Nephron (organoid): Measurements from ENCODE around the gene VIT.

ENCODE experiments used
- H3K27ac Mint-ChIP-seq, 3 experiments: 2 replicates each; pipeline ENCODE4 v1.8.0; 2020; ENCODE audit warnings: mixed read lengths in 3 of 3, mild to moderate bottlenecking in 2 of 3, moderate library complexity in 1 of 3
- H3K27me3 Mint-ChIP-seq: 2 replicates; pipeline ENCODE4 v1.8.0; 2021; ENCODE audit warnings: low read depth, mild to moderate bottlenecking, moderate library complexity, mixed read lengths
- H3K36me3 Mint-ChIP-seq: 2 replicates; pipeline ENCODE4 v1.8.0; 2020; ENCODE audit warnings: low read depth, mixed read lengths
- H3K4me1 Mint-ChIP-seq: 2 replicates; pipeline ENCODE4 v1.8.0; 2020; ENCODE audit warnings: mixed read lengths
- H3K4me3 Mint-ChIP-seq, 3 experiments: 2 replicates each; pipeline ENCODE4 v1.8.0; 2020; ENCODE audit warnings: mild to moderate bottlenecking in 3 of 3, mixed read lengths in 3 of 3, moderate library complexity in 2 of 3
- H3K9me3 Mint-ChIP-seq: 2 replicates; pipeline ENCODE4 v1.8.0; 2020; ENCODE audit warnings: mixed read lengths
- CTCF ChIP-seq, 3 experiments: fragments of 200-600 bp; sonication (generic); IDR thresholded peaks; one replicate each; pipeline ENCODE4 v1.5.0; 2021; ENCODE audit warnings: antibody characterized with exemption in 3 of 3; ENCODE audit not compliant: unreplicated experiment in 3 of 3

The VIT gene

GRCh38 chr2:36750101-36750500 lies 53.6 kb downstream of the VIT start:
- H3K9me3 Mint-ChIP-seq: no peaks in the 10 kb centered on the region
- H3K27me3 Mint-ChIP-seq: peaks cover 16% of the 10 kb centered on the region

GRCh38 chr2:36753706-36754221 lies 57.3 kb downstream of the VIT start:
- Mint-ChIP-seq H3K27me3 (peaks cover 13% of the 10 kb centered on the region), H3K36me3 (no peaks in the 10 kb centered on the region), H3K27ac (no peak overlapping the region), H3K4me1 (no peaks in the 10 kb centered on the region), H3K9me3 (no peaks in the 10 kb centered on the region), H3K4me3 (no peak overlapping the region)
- no peak for TF ChIP-seq CTCF (IDR thresholded peaks at IDR 0.05; ENCODE audit: unreplicated experiment in 3 of 3)

More at GRCh38 chr2:36750101-36750500, 53.6 kb downstream of the VIT start:
- no peaks in the 10 kb centered on the region for H3K4me1 Mint-ChIP-seq
- H3K36me3 Mint-ChIP-seq: no peaks in the 10 kb centered on the region
- no peak overlapping the region for H3K27ac Mint-ChIP-seq
- H3K4me3 Mint-ChIP-seq: no peak overlapping the region
- TF ChIP-seq CTCF (IDR thresholded peaks at IDR 0.05; ENCODE audit: unreplicated experiment in 3 of 3): no peak

- no peaks in the 10 kb centered on the region for H3K36me3 Mint-ChIP-seq
- peaks cover 15% of the 10 kb centered on the region for H3K27me3 Mint-ChIP-seq
- H3K27ac Mint-ChIP-seq: no peak overlapping the region
- TF ChIP-seq CTCF (IDR thresholded peaks at IDR 0.05; ENCODE audit: unreplicated experiment in 3 of 3): no peak
- no peak overlapping the region for H3K4me3 Mint-ChIP-seq
- H3K4me1 Mint-ChIP-seq: no peaks in the 10 kb centered on the region
- H3K9me3 Mint-ChIP-seq: no peaks in the 10 kb centered on the region
Observed at GRCh38 chr2:36754578-36754977, 58.1 kb downstream of the VIT start.

GRCh38 chr2:36756438-36756837 lies 59.9 kb downstream of the VIT start:
- Mint-ChIP-seq H3K4me3 (no peak overlapping the region), H3K9me3 (no peaks in the 10 kb centered on the region), H3K4me1 (no peaks in the 10 kb centered on the region)

GRCh38 chr2:36762764-36763490 lies 66.4 kb downstream of the VIT start:
- no peak overlapping the region for H3K4me3 Mint-ChIP-seq
- TF ChIP-seq CTCF (IDR thresholded peaks at IDR 0.05; ENCODE audit: unreplicated experiment in 3 of 3): no peak
- peaks cover 6% of the 10 kb centered on the region for H3K9me3 Mint-ChIP-seq
- no peak overlapping the region for H3K27ac Mint-ChIP-seq
- H3K27me3 Mint-ChIP-seq: peaks cover 9% of the 10 kb centered on the region
- H3K36me3 Mint-ChIP-seq: no peaks in the 10 kb centered on the region
- no peaks in the 10 kb centered on the region for H3K4me1 Mint-ChIP-seq

More at GRCh38 chr2:36756438-36756837, 59.9 kb downstream of the VIT start:
- no peak for TF ChIP-seq CTCF (IDR thresholded peaks at IDR 0.05; ENCODE audit: unreplicated experiment in 3 of 3)
- no peak overlapping the region for H3K27ac Mint-ChIP-seq
- peaks cover 21% of the 10 kb centered on the region for H3K27me3 Mint-ChIP-seq
- no peaks in the 10 kb centered on the region for H3K36me3 Mint-ChIP-seq

GRCh38 chr2:36769106-36769505 lies 72.6 kb downstream of the VIT start:
- Mint-ChIP-seq H3K4me3 (no peak overlapping the region), H3K27me3 (no peaks in the 10 kb centered on the region), H3K27ac (no peak overlapping the region), H3K4me1 (no peaks in the 10 kb centered on the region), H3K9me3 (peaks cover 8% of the 10 kb centered on the region), H3K36me3 (no peaks in the 10 kb centered on the region)
- TF ChIP-seq CTCF (IDR thresholded peaks at IDR 0.05; ENCODE audit: unreplicated experiment in 3 of 3): no peak
